HepG2 (cell line): ENCODE results near the gene COASY. TPM values are rescaled to one million over a fixed set of nuclear protein-coding genes. Genes with fewer than 3 reads are reported as not detected.

Experiments
- ATF2 ChIP-seq: sonication (generic); formaldehyde crosslinking; IDR thresholded peaks from 2 replicates; pipeline ENCODE4 v1.4.0; 2020; ENCODE audit warnings: missing genetic modification reagents
- HES4 ChIP-seq: sonication (generic); formaldehyde crosslinking; IDR thresholded peaks from 2 replicates; pipeline ENCODE4 v1.9.0; 2021; ENCODE audit warnings: mild to moderate bottlenecking, missing genetic modification reagents, borderline replicate concordance
- IRF9 ChIP-seq: sonication (generic); formaldehyde crosslinking; IDR thresholded peaks from 2 replicates; pipeline ENCODE4 v1.8.0; 2022; ENCODE audit warnings: missing genetic modification reagents, mild to moderate bottlenecking, borderline replicate concordance
- MAFF ChIP-seq: IDR thresholded peaks from 2 replicates; pipeline ENCODE4 v1.6.1; 2011; ENCODE audit warnings: low read depth, low read length, improper control_type of control experiment
- MEIS2 ChIP-seq: sonication (generic); formaldehyde crosslinking; IDR thresholded peaks from 2 replicates; pipeline ENCODE4 v1.9.0; 2021; ENCODE audit warnings: mild to moderate bottlenecking, missing genetic modification reagents
- NR1H2 ChIP-seq: sonication (generic); formaldehyde crosslinking; IDR thresholded peaks from 2 replicates; pipeline ENCODE4 v1.8.1; 2022; ENCODE audit warnings: low read depth, missing genetic modification reagents, borderline replicate concordance
- RFXAP ChIP-seq: sonication (generic); formaldehyde crosslinking; IDR thresholded peaks from 2 replicates; pipeline ENCODE4 v1.4.0; 2020; ENCODE audit warnings: missing genetic modification reagents, borderline replicate concordance
- XBP1 ChIP-seq: sonication (generic); formaldehyde crosslinking; IDR thresholded peaks from 2 replicates; pipeline ENCODE4 v1.5.0; 2020; ENCODE audit warnings: missing genetic modification reagents
- ZNF20 ChIP-seq: sonication (generic); formaldehyde crosslinking; IDR thresholded peaks from 2 replicates; pipeline ENCODE4 v1.4.0; 2020; ENCODE audit warnings: mild to moderate bottlenecking, moderate library complexity, missing genetic modification reagents
- ZNF230 ChIP-seq: sonication (generic); formaldehyde crosslinking; IDR thresholded peaks from 2 replicates; pipeline ENCODE4 v1.4.0; 2020; ENCODE audit warnings: mild to moderate bottlenecking, missing genetic modification reagents
- ZNF296 ChIP-seq: sonication (generic); formaldehyde crosslinking; conservative IDR thresholded peaks from 2 replicates; pipeline ENCODE4 v1.5.0; 2020; ENCODE audit warnings: mild to moderate bottlenecking, missing genetic modification reagents
- ZNF567 ChIP-seq: sonication (generic); formaldehyde crosslinking; IDR thresholded peaks from 2 replicates; pipeline ENCODE4 v1.8.1; 2023; ENCODE audit warnings: mild to moderate bottlenecking, missing genetic modification reagents, borderline replicate concordance
- ZNF879 ChIP-seq: sonication (generic); formaldehyde crosslinking; IDR thresholded peaks from 2 replicates; pipeline ENCODE4 v1.8.1; 2023; ENCODE audit warnings: missing genetic modification reagents
- polyA plus RNA-seq, 8 experiments: library from polyadenylated mRNA; depleted of rRNA in 3 of 8; stranded (reverse) in 7 of 8; unstranded in 1 of 8; fragments of >200 nt; fragmentation: Illumina TruSeq in 4 of 8; extraction: Trizol in 4 of 8; gene quantifications; 2 replicates each; pipeline versions ENCODE4 v1.2.1 to v1.2.3, GENCODE V29; 2011 to 2016; ENCODE audit warnings: low read depth in 4 of 8, missing spikeins in 1 of 8, mixed read lengths in 1 of 8; ENCODE audit not compliant: insufficient read depth in 1 of 8
- total RNA-seq, 5 experiments: library from RNA; depleted of rRNA; stranded (reverse); fragments of >200 nt; fragmentation: Illumina TruSeq; extraction: Trizol; gene quantifications; 2 replicates each; pipeline ENCODE4 v1.2.3, GENCODE V29; 2016; ENCODE audit warnings: low read depth in 1 of 5
- TF ChIP-seq, protein P1 (sequence below), 2 experiments: sonication (generic) in 1 of 2; formaldehyde crosslinking in 1 of 2; IDR thresholded peaks; 2 replicates each; pipeline versions ENCODE4 v1.6.1 to v1.9.0; 2014 to 2022; ENCODE audit warnings: antibody characterized with exemption in 1 of 2, borderline replicate concordance in 1 of 2, inconsistent platforms in 1 of 2, low read depth in 1 of 2, missing genetic modification reagents in 1 of 2
- TF ChIP-seq, protein P2 (sequence below): IDR thresholded peaks from 2 replicates; pipeline ENCODE4 v1.6.1; 2016; ENCODE audit warnings: mild to moderate bottlenecking

Gene COASY
- total and polyA plus RNA-seq, 2 of the 13 experiments (the other 11 are each of a cell fraction or from before 2014, with no cell fraction given) = 90.7 to 125 TPM

- TF ChIP-seq IRF9 (CRISPR knock-in tag) = peak; percentile 73
- TF ChIP-seq HES4 (CRISPR knock-in tag) = peak; percentile 35; the same call in 1 of the 2 replicates
- TF ChIP-seq ZNF879 (CRISPR knock-in tag) = 0 out of 2 replicates have a peak, but pooled peaks have one; percentile 85
- peak; percentile 79; the same call in 1 of the 2 replicates for TF ChIP-seq ZNF567 (CRISPR knock-in tag)
- TF ChIP-seq ZNF20 (CRISPR knock-in tag) = no peak
- TF ChIP-seq ZNF230 = no peak
- no peak for TF ChIP-seq NR1H2
- peak; percentile 88; the same call in 1 of the 2 replicates for TF ChIP-seq ATF2
- no peak for TF ChIP-seq XBP1
- TF ChIP-seq RFXAP (CRISPR knock-in tag) = peak; percentile 85; the same call in 1 of the 2 replicates
- TF ChIP-seq MEIS2 (CRISPR knock-in tag) = no peak
- TF ChIP-seq, protein P1, sequence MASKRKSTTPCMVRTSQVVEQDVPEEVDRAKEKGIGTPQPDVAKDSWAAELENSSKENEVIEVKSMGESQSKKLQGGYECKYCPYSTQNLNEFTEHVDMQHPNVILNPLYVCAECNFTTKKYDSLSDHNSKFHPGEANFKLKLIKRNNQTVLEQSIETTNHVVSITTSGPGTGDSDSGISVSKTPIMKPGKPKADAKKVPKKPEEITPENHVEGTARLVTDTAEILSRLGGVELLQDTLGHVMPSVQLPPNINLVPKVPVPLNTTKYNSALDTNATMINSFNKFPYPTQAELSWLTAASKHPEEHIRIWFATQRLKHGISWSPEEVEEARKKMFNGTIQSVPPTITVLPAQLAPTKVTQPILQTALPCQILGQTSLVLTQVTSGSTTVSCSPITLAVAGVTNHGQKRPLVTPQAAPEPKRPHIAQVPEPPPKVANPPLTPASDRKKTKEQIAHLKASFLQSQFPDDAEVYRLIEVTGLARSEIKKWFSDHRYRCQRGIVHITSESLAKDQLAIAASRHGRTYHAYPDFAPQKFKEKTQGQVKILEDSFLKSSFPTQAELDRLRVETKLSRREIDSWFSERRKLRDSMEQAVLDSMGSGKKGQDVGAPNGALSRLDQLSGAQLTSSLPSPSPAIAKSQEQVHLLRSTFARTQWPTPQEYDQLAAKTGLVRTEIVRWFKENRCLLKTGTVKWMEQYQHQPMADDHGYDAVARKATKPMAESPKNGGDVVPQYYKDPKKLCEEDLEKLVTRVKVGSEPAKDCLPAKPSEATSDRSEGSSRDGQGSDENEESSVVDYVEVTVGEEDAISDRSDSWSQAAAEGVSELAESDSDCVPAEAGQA (IDR thresholded peaks at IDR 0.05; ENCODE audit: low read depth) = no peak; the same call in 1 of the 2 replicates
- TF ChIP-seq, protein P1 (CRISPR knock-in tag; IDR thresholded peaks at IDR 0.05; ENCODE audit: borderline replicate concordance) = 0 out of 2 replicates have a peak, but pooled peaks have one; percentile 19
- TF ChIP-seq ZNF296 (CRISPR knock-in tag) = no peak
- peak; percentile 23; the same call in 1 of the 2 replicates for TF ChIP-seq MAFF
- TF ChIP-seq, protein P2, sequence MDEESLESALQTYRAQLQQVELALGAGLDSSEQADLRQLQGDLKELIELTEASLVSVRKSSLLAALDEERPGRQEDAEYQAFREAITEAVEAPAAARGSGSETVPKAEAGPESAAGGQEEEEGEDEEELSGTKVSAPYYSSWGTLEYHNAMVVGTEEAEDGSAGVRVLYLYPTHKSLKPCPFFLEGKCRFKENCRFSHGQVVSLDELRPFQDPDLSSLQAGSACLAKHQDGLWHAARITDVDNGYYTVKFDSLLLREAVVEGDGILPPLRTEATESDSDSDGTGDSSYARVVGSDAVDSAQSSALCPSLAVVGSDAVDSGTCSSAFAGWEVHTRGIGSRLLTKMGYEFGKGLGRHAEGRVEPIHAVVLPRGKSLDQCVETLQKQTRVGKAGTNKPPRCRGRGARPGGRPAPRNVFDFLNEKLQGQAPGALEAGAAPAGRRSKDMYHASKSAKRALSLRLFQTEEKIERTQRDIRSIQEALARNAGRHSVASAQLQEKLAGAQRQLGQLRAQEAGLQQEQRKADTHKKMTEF (CRISPR knock-in tag) = peak; percentile 94
Observed at GRCh38 chr17:42561897-42562387, at the start of gene COASY (continued).
